Lower leg skin (tissue), 3 donors: ENCODE data around the gene SIK3.

Experiments used
- POLR2A ChIP-seq, 2 donors: fragments of 450-650 bp; IDR thresholded peaks; one replicate each; pipeline ENCODE4 v1.6.1; 2016 to 2017; ENCODE audit warnings: antibody characterized with exemption in 2 of 2, mild to moderate bottlenecking in 1 of 2, moderate library complexity in 1 of 2
- TF ChIP-seq, protein P1 (sequence below), 3 donors: fragments of 450-650 bp; IDR thresholded peaks; one replicate each; pipeline ENCODE4 v1.5.1; 2016; ENCODE audit warnings: antibody characterized with exemption in 3 of 3, mild to moderate bottlenecking in 3 of 3, moderate library complexity in 2 of 3

DNA sequence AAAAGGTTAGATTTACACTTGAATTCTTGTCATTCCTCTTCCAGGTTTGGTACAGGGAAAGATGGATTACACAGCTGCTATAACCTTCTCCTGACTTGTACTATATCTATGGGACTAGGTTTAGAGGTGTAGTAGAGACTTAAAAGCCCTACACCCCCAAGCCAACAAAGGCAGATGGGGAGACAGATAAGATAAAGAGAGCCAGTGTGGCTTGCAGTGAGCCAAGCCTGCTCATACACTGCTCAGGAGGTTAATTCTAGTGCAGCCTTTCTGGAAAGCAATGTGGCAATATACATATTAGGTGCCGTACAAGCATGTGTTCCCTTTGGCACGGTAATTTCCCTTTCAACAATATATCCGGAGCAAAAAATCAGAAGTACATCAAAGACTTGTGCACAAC, 10.8 kb downstream of the SIK3 start:
- TF ChIP-seq, protein P1, sequence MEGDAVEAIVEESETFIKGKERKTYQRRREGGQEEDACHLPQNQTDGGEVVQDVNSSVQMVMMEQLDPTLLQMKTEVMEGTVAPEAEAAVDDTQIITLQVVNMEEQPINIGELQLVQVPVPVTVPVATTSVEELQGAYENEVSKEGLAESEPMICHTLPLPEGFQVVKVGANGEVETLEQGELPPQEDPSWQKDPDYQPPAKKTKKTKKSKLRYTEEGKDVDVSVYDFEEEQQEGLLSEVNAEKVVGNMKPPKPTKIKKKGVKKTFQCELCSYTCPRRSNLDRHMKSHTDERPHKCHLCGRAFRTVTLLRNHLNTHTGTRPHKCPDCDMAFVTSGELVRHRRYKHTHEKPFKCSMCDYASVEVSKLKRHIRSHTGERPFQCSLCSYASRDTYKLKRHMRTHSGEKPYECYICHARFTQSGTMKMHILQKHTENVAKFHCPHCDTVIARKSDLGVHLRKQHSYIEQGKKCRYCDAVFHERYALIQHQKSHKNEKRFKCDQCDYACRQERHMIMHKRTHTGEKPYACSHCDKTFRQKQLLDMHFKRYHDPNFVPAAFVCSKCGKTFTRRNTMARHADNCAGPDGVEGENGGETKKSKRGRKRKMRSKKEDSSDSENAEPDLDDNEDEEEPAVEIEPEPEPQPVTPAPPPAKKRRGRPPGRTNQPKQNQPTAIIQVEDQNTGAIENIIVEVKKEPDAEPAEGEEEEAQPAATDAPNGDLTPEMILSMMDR (IDR thresholded peaks at IDR 0.05), result no peak
- TF ChIP-seq POLR2A (IDR thresholded peaks at IDR 0.05), result no peak
